ENCODE measurements around the gene FXYD3. TPM values are rescaled to one million over a fixed set of nuclear protein-coding genes. Genes with fewer than 3 reads are reported as not detected.

The FXYD3 gene
- polyA plus RNA-seq, 1 experiment: not detected

DNA sequence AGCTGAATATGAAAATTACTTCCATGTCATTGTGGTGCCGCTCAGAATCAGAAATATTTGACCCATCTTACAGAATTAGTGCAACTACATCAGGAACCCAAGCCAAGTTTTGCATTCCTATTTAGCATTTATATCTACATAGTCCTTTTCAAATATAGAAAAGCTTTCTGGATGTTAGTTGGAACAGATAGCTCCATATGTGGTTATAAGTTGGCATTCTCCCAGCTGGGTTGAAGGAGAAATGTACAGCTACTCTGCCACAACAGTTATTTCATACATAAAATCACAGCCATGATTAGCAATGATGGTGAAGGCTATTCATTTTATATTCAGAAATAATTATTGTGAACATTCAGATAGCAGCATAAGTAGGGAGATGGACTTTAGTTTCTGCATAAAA is 45.9 kb upstream of the FXYD3 start:
- H3K27me3 ChIP-seq (ENCODE audit: control insufficient read depth, insufficient read depth, low read length): peaks cover 1% of the 10 kb centered on the region; the same call in 1 of the 2 replicates
- ChIA-PET POLR2A (no interaction called here), CTCF (interaction anchor here (0.6 to 3.6 kb wide), 8 partner anchors 21 to 72 kb away, joined by 3 to 24 read pairs (median 10); partner anchors contain the start of gene LGI4)
- DNase-seq (ENCODE audit: low read depth): no peak
- no peak overlapping the region for H3K4me3 ChIP-seq (ENCODE audit: low read depth, low read length)
- TF ChIP-seq, protein P1, sequence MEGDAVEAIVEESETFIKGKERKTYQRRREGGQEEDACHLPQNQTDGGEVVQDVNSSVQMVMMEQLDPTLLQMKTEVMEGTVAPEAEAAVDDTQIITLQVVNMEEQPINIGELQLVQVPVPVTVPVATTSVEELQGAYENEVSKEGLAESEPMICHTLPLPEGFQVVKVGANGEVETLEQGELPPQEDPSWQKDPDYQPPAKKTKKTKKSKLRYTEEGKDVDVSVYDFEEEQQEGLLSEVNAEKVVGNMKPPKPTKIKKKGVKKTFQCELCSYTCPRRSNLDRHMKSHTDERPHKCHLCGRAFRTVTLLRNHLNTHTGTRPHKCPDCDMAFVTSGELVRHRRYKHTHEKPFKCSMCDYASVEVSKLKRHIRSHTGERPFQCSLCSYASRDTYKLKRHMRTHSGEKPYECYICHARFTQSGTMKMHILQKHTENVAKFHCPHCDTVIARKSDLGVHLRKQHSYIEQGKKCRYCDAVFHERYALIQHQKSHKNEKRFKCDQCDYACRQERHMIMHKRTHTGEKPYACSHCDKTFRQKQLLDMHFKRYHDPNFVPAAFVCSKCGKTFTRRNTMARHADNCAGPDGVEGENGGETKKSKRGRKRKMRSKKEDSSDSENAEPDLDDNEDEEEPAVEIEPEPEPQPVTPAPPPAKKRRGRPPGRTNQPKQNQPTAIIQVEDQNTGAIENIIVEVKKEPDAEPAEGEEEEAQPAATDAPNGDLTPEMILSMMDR (IDR thresholded peaks at IDR 0.05; ENCODE audit: insufficient read depth, low read depth, low read length): no peak
- H3K36me3 ChIP-seq (ENCODE audit: control insufficient read depth, insufficient read depth, low read length): no peaks in the 10 kb centered on the region

DNA sequence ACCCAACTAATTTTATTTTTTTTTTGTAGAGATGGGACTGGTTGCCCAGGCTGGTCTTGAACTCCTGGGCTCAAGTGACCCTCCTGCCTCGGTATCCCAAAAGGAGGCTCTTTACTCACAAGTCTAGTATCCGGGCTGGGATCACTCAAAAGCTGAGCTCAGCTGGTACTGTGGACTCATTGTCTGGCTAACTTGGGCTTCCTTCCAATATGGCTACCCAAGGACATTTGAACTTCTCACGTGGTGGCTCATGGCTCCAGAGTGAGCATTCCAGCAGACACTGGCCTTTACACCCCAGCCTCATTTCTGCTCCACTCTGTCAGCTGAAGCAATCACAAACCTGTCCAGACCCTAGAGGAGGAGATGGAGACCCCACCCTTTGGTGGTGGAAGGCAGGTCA is 45.2 kb upstream of the FXYD3 start:
- H3K27me3 ChIP-seq (ENCODE audit: control insufficient read depth, insufficient read depth, low read length): peaks cover 1% of the 10 kb centered on the region; the same call in 1 of the 2 replicates
- H3K4me3 ChIP-seq (ENCODE audit: low read depth, low read length): no peak overlapping the region
- TF ChIP-seq, protein P1 (IDR thresholded peaks at IDR 0.05; ENCODE audit: insufficient read depth, low read depth, low read length): no peak
- ChIA-PET POLR2A (no interaction called here), CTCF (interaction anchor here (0.6 to 3.6 kb wide), 7 partner anchors 21 to 71 kb away, joined by 3 to 24 read pairs (median 11); partner anchors contain the start of gene LGI4)
- no peaks in the 10 kb centered on the region for H3K36me3 ChIP-seq (ENCODE audit: control insufficient read depth, insufficient read depth, low read length)
- DNase-seq (ENCODE audit: low read depth): no peak

DNA sequence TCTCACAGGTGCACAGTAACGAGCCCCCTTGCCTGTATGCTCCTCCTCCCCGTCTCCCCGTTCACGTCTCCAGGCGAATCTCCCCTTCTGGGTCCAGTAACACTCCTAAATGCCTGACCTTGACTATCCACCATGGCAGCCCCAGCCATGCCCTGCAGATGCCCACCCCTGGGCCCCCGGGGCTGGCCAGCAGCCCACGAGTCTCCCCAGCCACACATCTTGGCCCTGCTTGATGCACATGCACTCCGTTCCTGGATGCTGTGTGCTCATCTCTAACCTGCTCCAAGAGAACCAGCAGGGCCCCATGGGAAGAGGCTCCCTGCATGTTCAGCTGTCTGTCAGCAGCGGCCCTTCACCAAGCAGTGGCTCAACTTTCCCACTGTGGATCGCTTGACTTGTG is 42.1 kb upstream of the FXYD3 start:
- Histone ChIP-seq H3K4me3 (ENCODE audit: low read depth, low read length) (no peak overlapping the region), H3K36me3 (ENCODE audit: control insufficient read depth, insufficient read depth, low read length) (no peaks in the 10 kb centered on the region), H3K27me3 (ENCODE audit: control insufficient read depth, insufficient read depth, low read length) (peaks cover 1% of the 10 kb centered on the region; the same call in 1 of the 2 replicates)
- TF ChIP-seq, protein P1 (IDR thresholded peaks at IDR 0.05; ENCODE audit: insufficient read depth, low read depth, low read length): no peak
- ChIA-PET POLR2A (no interaction called here), CTCF (interaction anchor here (1.4 kb wide), 1 partner anchor 63 kb away, joined by 3 read pairs; no protein-coding TSS in a partner anchor)
- DNase-seq (ENCODE audit: low read depth): no peak

DNA sequence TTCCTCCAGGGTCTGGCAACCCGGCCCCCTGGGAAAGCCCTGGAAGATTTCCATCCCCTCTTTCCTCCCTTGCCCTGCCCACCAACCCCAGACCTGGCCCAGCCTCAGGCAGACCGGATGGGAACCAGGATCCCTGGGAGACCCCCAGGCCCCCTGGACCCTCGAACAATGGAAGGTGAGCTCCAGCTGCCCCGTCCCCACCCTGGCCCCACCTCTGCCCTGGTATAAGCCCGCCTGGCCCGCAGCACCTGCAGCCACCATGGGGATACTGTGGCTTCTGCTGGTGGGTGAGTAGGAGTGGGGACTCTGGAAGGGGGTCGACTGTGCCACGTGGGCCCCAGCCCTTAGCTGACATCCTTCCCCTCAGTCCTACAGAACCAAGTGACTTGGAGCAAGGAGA is 41.7 kb upstream of the FXYD3 start:
- Histone ChIP-seq H3K4me3 (ENCODE audit: low read depth, low read length) (no peak overlapping the region), H3K27me3 (ENCODE audit: control insufficient read depth, insufficient read depth, low read length) (peaks cover 1% of the 10 kb centered on the region; the same call in 1 of the 2 replicates), H3K36me3 (ENCODE audit: control insufficient read depth, insufficient read depth, low read length) (no peaks in the 10 kb centered on the region)
- CTCF ChIA-PET: interaction anchor here (1.4 kb wide), 1 partner anchor 63 kb away, joined by 3 read pairs; no protein-coding TSS in a partner anchor
- DNase-seq (ENCODE audit: low read depth): no peak
- POLR2A ChIA-PET: no interaction called here
- TF ChIP-seq, protein P1 (IDR thresholded peaks at IDR 0.05; ENCODE audit: insufficient read depth, low read depth, low read length): no peak

DNA sequence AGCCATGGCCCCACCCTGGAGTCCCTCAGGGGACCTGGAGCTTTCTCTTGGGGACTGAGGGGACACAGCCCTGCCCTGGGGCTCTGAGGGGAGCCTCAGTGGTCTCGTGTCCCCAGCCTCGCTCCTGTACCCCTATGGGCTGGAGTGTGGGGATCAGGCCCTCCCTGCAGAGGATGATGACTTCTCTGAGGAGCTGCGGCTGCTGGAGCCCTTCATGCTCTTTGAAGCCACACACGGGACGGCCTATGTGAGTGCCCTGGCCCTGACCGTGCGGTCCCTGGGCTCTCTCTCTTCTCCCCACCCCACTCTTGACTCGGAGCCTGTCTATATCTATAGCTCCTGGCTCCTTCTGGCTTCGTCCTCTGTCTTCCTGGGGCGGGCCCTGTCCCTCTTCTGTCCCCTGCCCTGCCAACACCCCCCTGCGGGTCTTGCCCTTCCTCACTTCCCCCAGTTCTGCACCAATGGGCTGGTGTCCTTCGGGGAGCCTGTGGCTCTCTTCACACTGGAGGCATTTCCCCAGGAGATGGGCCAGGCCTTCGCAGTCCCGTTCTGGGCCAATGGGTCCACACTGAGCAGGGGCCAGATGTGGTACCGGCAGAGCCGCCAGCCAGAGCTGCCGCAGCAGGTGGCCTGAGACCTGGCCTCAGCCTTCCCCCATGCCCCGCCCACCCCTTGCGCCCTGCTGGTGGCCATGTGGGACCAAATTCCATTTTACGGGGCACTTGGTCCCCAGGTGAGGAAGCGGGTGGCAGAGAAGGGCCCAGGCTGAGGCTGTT is 41.0 kb upstream of the FXYD3 start:
- POLR2A ChIA-PET: no interaction called here
- Histone ChIP-seq H3K27me3 (ENCODE audit: control insufficient read depth, insufficient read depth, low read length) (peaks cover 1% of the 10 kb centered on the region; the same call in 1 of the 2 replicates), H3K4me3 (ENCODE audit: low read depth, low read length) (no peak overlapping the region), H3K36me3 (ENCODE audit: control insufficient read depth, insufficient read depth, low read length) (no peaks in the 10 kb centered on the region)
- CTCF ChIA-PET: interaction anchor here (0.7 to 1.4 kb wide), 2 partner anchors 17 to 62 kb away, joined by 3 read pairs; no protein-coding TSS in a partner anchor
- TF ChIP-seq, protein P1 (IDR thresholded peaks at IDR 0.05; ENCODE audit: insufficient read depth, low read depth, low read length): no peak
- DNase-seq (ENCODE audit: low read depth): no peak
